ENCODE data around the gene MANBA.

DNA sequence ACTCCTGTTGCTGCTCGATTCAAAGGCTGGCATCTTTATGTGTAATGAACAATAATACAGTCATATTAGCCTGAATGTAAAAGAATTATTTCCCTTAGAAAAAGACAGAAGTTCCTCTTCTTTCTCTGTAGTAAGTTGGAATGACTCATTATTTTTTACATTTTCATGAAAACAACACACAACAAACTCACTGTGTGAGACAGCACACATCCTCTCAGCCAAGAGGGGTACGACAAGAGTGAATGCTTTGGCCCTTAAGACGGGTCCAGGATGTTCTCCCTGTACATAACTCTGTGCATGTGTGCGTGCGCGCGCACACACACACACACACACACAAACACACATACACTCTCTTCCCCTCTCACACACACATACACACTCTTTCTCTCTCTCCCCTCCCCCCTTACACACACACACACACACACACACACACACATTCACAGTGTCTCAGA lies 72.8 kb downstream of the MANBA start:
- TF ChIP-seq SUZ12 (IDR thresholded peaks at IDR 0.05; ENCODE audit: extremely low read depth, insufficient read depth, insufficient read length) (no peak), YY1 (IDR thresholded peaks at IDR 0.05; ENCODE audit: insufficient read depth, insufficient read length) (no peak), ZNF274 (IDR thresholded peaks at IDR 0.05; ENCODE audit: low read depth, low read length) (no peak)

Data from NT2/D1 (cell line).